Keratinocyte (primary cell): ENCODE data around the gene RAE1. TPM values are rescaled to one million over a fixed set of nuclear protein-coding genes. Genes with fewer than 3 reads are reported as not detected.

Experiments used
- DNase-seq: peaks from one replicate; pipeline ENCODE4 v3.0.0-alpha.2; 2011; ENCODE audit warnings: low read depth, missing footprints, low spot score
- FAIRE-seq: peaks from 2 replicates; lab custom pipeline; 2011; peaks lifted over from hg19 to GRCh38; lab: Jason Lieb, UNC
- H2AFZ ChIP-seq: 2 replicates; pipeline ENCODE4 v1.6.0; 2012; ENCODE audit warnings: low read length, control low read depth, inconsistent platforms; ENCODE audit not compliant: control insufficient read depth
- H3K27ac ChIP-seq: 2 replicates; pipeline ENCODE4 v1.5.1; 2011; ENCODE audit warnings: low read length; ENCODE audit not compliant: control insufficient read depth, insufficient read depth
- H3K27me3 ChIP-seq: 3 replicates; pipeline ENCODE4 v1.6.0; 2011; ENCODE audit warnings: low read length; ENCODE audit not compliant: control insufficient read depth, insufficient read depth; ENCODE audit errors: extremely low read depth
- H3K36me3 ChIP-seq, 2 experiments: 2 replicates in 1 of 2; 3 replicates in 1 of 2; pipeline ENCODE4 v1.5.1; 2011; ENCODE audit warnings: low read length in 2 of 2, mild to moderate bottlenecking in 1 of 2; ENCODE audit not compliant: control insufficient read depth in 2 of 2, insufficient read depth in 2 of 2; ENCODE audit errors: extremely low read depth in 1 of 2
- H3K4me1 ChIP-seq: 3 replicates; pipeline ENCODE4 v1.5.1; 2011; ENCODE audit warnings: low read length; ENCODE audit not compliant: control insufficient read depth, insufficient read depth; ENCODE audit errors: extremely low read depth
- H3K4me2 ChIP-seq: 3 replicates; pipeline ENCODE4 v1.6.0; 2011; ENCODE audit warnings: low read depth, low read length; ENCODE audit not compliant: control insufficient read depth, insufficient read depth; ENCODE audit errors: extremely low read depth
- H3K4me3 ChIP-seq, 3 experiments: fragments of 200-600 bp in 1 of 3; sonication (generic) in 1 of 3; 2 replicates in 2 of 3; 3 replicates in 1 of 3; pipeline ENCODE4 v1.5.1; 2011 to 2016; ENCODE audit warnings: low read length in 3 of 3, mild to moderate bottlenecking in 3 of 3, control low read depth in 2 of 3, inconsistent platforms in 1 of 3, low read depth in 1 of 3, mixed read lengths in 1 of 3, mixed run types in 1 of 3, moderate library complexity in 1 of 3; ENCODE audit not compliant: control insufficient read depth in 2 of 3, insufficient read depth in 2 of 3; ENCODE audit errors: extremely low read depth in 1 of 3
- H3K79me2 ChIP-seq: 2 replicates; pipeline ENCODE4 v1.6.0; 2012; ENCODE audit warnings: low read length; ENCODE audit not compliant: control insufficient read depth, insufficient read depth
- H3K9ac ChIP-seq: 3 replicates; pipeline ENCODE4 v1.6.0; 2011; ENCODE audit warnings: low read length; ENCODE audit not compliant: control insufficient read depth, insufficient read depth; ENCODE audit errors: extremely low read depth
- H3K9me1 ChIP-seq: 3 replicates; pipeline ENCODE4 v1.6.0; 2011; ENCODE audit warnings: low read length; ENCODE audit not compliant: control insufficient read depth, insufficient read depth; ENCODE audit errors: extremely low read depth
- H3K9me3 ChIP-seq: 2 replicates; pipeline ENCODE4 v1.5.1; 2012; ENCODE audit warnings: low read depth, low read length; ENCODE audit not compliant: control insufficient read depth
- H4K20me1 ChIP-seq: 3 replicates; pipeline ENCODE4 v1.6.0; 2011; ENCODE audit warnings: low read length; ENCODE audit not compliant: control insufficient read depth, insufficient read depth; ENCODE audit errors: extremely low read depth
- EZH2 ChIP-seq: IDR thresholded peaks from one replicate; pipeline ENCODE4 v1.6.1; 2012; ENCODE audit warnings: inconsistent platforms, mild to moderate bottlenecking, low read length, moderate library complexity
- dilution Hi-C: fragments of 300-500 bp; cut with MboI; formaldehyde crosslinking; loops from one replicate; pipeline ENCODE4 v1.7.0; 2020; ENCODE audit warnings: low sequenced_read_pairs; ENCODE audit not compliant: extremely low pct_ligation_motif_present
- polyA plus RNA-seq, 5 experiments: library from polyadenylated mRNA; depleted of rRNA in 3 of 5; stranded (reverse) in 3 of 5; stranded (forward) in 1 of 5; unstranded in 1 of 5; fragments of >200 nt; gene quantifications; 1 replicate in 1 of 5; 2 replicates in 3 of 5; 3 replicates in 1 of 5; pipeline versions ENCODE4 v1.2.1 to v1.2.3, GENCODE V29; 2011 to 2012; ENCODE audit warnings: missing spikeins in 2 of 5, low read depth in 1 of 5, low replicate concordance in 1 of 5
- TF ChIP-seq, protein P1 (sequence below), 3 experiments: IDR thresholded peaks in 1 of 3; conservative IDR thresholded peaks in 1 of 3; optimal IDR thresholded peaks in 1 of 3; 2 replicates in 2 of 3; 3 replicates in 1 of 3; pipeline versions ENCODE3 to v1.5.1; 2011; ENCODE audit warnings: low read length in 3 of 3, mild to moderate bottlenecking in 3 of 3, moderate library complexity in 2 of 3, control low read depth in 1 of 3, inconsistent platforms in 1 of 3; ENCODE audit not compliant: insufficient read depth in 2 of 3; ENCODE audit errors: extremely low read depth in 1 of 3

Gene RAE1
- polyA plus RNA-seq, 1 donor (not counting 4 experiments of a cell fraction or from before 2014, with no cell fraction given) = 32.4 TPM

DNA sequence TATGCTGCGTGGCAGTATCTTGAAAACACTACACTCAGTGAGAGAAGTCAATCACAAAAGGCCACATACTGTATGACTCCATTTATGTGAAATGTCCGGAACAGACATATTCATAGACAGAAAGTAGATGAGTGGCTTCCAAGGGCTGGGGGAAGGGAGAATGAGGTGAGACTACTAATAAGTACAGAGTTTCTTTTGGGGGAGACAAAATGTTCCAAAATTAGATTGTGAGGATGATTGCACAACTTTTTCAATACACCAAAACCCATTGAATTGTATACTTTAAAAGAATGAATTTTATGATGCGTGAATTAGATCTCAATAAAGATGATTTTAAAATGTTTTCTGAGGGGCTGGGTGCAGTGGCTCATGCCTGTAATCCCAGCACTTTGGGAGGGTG lies 30.7 kb upstream of the RAE1 start:
- DNase-seq (no peak), FAIRE-seq (no peak)
- no peaks in the 10 kb centered on the region for H3K36me3 ChIP-seq
- no peaks in the 10 kb centered on the region for H3K9me3 ChIP-seq
- no peak overlapping the region for H2AFZ ChIP-seq
- H4K20me1 ChIP-seq = no peaks in the 10 kb centered on the region
- H3K27ac ChIP-seq = no peak overlapping the region
- no peak overlapping the region for H3K9ac ChIP-seq
- TF ChIP-seq, protein P1, sequence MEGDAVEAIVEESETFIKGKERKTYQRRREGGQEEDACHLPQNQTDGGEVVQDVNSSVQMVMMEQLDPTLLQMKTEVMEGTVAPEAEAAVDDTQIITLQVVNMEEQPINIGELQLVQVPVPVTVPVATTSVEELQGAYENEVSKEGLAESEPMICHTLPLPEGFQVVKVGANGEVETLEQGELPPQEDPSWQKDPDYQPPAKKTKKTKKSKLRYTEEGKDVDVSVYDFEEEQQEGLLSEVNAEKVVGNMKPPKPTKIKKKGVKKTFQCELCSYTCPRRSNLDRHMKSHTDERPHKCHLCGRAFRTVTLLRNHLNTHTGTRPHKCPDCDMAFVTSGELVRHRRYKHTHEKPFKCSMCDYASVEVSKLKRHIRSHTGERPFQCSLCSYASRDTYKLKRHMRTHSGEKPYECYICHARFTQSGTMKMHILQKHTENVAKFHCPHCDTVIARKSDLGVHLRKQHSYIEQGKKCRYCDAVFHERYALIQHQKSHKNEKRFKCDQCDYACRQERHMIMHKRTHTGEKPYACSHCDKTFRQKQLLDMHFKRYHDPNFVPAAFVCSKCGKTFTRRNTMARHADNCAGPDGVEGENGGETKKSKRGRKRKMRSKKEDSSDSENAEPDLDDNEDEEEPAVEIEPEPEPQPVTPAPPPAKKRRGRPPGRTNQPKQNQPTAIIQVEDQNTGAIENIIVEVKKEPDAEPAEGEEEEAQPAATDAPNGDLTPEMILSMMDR (optimal IDR thresholded peaks at IDR 0.05 in 1 of 3, IDR thresholded peaks at IDR 0.05 in 1 of 3, conservative IDR thresholded peaks at IDR 0.05 in 1 of 3; ENCODE audit: extremely low read depth in 1 of 3, insufficient read depth in 2 of 3, low read length in 3 of 3) = no peak
- no peak for TF ChIP-seq EZH2
- peaks cover 13% of the 10 kb centered on the region for H3K4me1 ChIP-seq
- no peak overlapping the region for H3K4me3 ChIP-seq
- dilution Hi-C loops = no loop called here
- H3K27me3 ChIP-seq = peaks cover 12% of the 10 kb centered on the region
- H3K4me2 ChIP-seq = no peak overlapping the region
- no peaks in the 10 kb centered on the region for H3K9me1 ChIP-seq
- no peaks in the 10 kb centered on the region for H3K79me2 ChIP-seq

DNA sequence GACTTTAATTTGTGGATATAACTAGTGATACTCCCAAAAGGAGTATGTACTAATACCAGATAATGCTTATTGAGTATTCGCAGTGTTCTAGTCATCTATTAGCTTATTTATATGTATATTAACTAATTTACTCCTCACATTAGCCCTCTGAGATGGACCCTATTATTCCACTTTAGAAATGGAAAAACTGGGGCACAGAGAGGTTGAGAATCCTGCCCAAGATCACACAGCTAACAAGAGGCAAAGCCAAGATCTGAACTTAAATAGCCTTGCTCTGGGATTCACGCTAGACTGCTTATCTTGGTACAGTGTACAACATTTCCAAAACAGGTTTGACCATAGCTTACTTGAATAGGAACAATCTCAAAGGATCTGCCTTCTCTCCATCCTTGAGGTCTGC lies 29.9 kb upstream of the RAE1 start:
- H3K4me3 ChIP-seq = no peak overlapping the region
- H3K36me3 ChIP-seq = no peaks in the 10 kb centered on the region
- H3K27ac ChIP-seq = no peak overlapping the region
- no peak overlapping the region for H2AFZ ChIP-seq
- peaks cover 15% of the 10 kb centered on the region for H3K4me1 ChIP-seq
- no peaks in the 10 kb centered on the region for H3K9me1 ChIP-seq
- TF ChIP-seq EZH2 = no peak
- TF ChIP-seq, protein P1 (optimal IDR thresholded peaks at IDR 0.05 in 1 of 3, IDR thresholded peaks at IDR 0.05 in 1 of 3, conservative IDR thresholded peaks at IDR 0.05 in 1 of 3; ENCODE audit: extremely low read depth in 1 of 3, insufficient read depth in 2 of 3, low read length in 3 of 3) = no peak
- FAIRE-seq (no peak), DNase-seq (no peak)
- H3K9ac ChIP-seq = no peak overlapping the region
- peaks cover 12% of the 10 kb centered on the region for H3K27me3 ChIP-seq
- no peaks in the 10 kb centered on the region for H3K9me3 ChIP-seq
- dilution Hi-C loops = no loop called here
- no peaks in the 10 kb centered on the region for H3K79me2 ChIP-seq
- no peak overlapping the region for H3K4me2 ChIP-seq
- no peaks in the 10 kb centered on the region for H4K20me1 ChIP-seq
